ENCODE data around the gene TSPYL4.

Gene TSPYL4

GRCh38 chr6:116255246-116255800 lies 1.4 kb upstream of the TSPYL4 start:
- DNase-seq = no peak
- Histone ChIP-seq H3K4me1 (peaks cover 8% of the 10 kb centered on the region; the same call in 1 of the 2 replicates), H3K9me3 (no peaks in the 10 kb centered on the region), H3K4me3 (ENCODE audit: low read depth, low read length) (peak overlapping the region; percentile 98), H3K36me3 (peaks cover 11% of the 10 kb centered on the region), H3K27me3 (no peaks in the 10 kb centered on the region)
- no peak for TF ChIP-seq CTCF (IDR thresholded peaks at IDR 0.05; ENCODE audit: low read depth, low read length)

- H3K36me3 ChIP-seq = peaks cover 8% of the 10 kb centered on the region
- no peaks in the 10 kb centered on the region for H3K9me3 ChIP-seq
- peaks cover 8% of the 10 kb centered on the region; the same call in 1 of the 2 replicates for H3K4me1 ChIP-seq
- DNase-seq = no peak
- H3K4me3 ChIP-seq (ENCODE audit: low read depth, low read length) = peak overlapping the region; percentile 98
- no peak for TF ChIP-seq CTCF (IDR thresholded peaks at IDR 0.05; ENCODE audit: low read depth, low read length)
- no peaks in the 10 kb centered on the region for H3K27me3 ChIP-seq
Observed at GRCh38 chr6:116254297-116255056, 602 bp upstream of the TSPYL4 start.

- Histone ChIP-seq H3K4me1 (peaks cover 13% of the 10 kb centered on the region), H3K36me3 (peaks cover 7% of the 10 kb centered on the region), H3K4me3 (ENCODE audit: low read depth, low read length) (peak overlapping the region; percentile 98), H3K9me3 (no peaks in the 10 kb centered on the region), H3K27me3 (no peaks in the 10 kb centered on the region)
- TF ChIP-seq CTCF (IDR thresholded peaks at IDR 0.05; ENCODE audit: low read depth, low read length) = no peak
- DNase-seq = no peak
Observed at GRCh38 chr6:116253188-116253504, 729 bp downstream of the TSPYL4 start.

GRCh38 chr6:116251568-116252384 lies 2.1 kb downstream of the TSPYL4 start:
- Histone ChIP-seq H3K4me3 (ENCODE audit: low read depth, low read length) (peak overlapping the region; percentile 98), H3K4me1 (peaks cover 13% of the 10 kb centered on the region)
- no peak for DNase-seq

GRCh38 chr6:116248577-116248976 lies 5.3 kb downstream of the TSPYL4 start:
- Histone ChIP-seq H3K27me3 (no peaks in the 10 kb centered on the region), H3K36me3 (peaks cover 7% of the 10 kb centered on the region), H3K4me1 (peaks cover 23% of the 10 kb centered on the region), H3K4me3 (ENCODE audit: low read depth, low read length) (no peak overlapping the region), H3K9me3 (no peaks in the 10 kb centered on the region)
- TF ChIP-seq CTCF (IDR thresholded peaks at IDR 0.05; ENCODE audit: low read depth, low read length) = no peak
- DNase-seq = no peak

More at GRCh38 chr6:116251568-116252384, 2.1 kb downstream of the TSPYL4 start:
- no peaks in the 10 kb centered on the region for H3K27me3 ChIP-seq
- no peak for TF ChIP-seq CTCF (IDR thresholded peaks at IDR 0.05; ENCODE audit: low read depth, low read length)
- H3K9me3 ChIP-seq = no peaks in the 10 kb centered on the region
- peaks cover 7% of the 10 kb centered on the region for H3K36me3 ChIP-seq
